HepG2 (cell line): ENCODE results near the gene ATPAF1. TPM values are rescaled to one million over a fixed set of nuclear protein-coding genes. Genes with fewer than 3 reads are reported as not detected.
A peak's percentile ranks its signal among the peaks of the same experiment; 100 is the strongest.

Source experiments
- CREB1 ChIP-seq, 2 experiments: fragments of 450-650 bp in 1 of 2; IDR thresholded peaks; 2 replicates each; pipeline ENCODE4 v1.6.1; 2016 to 2017; ENCODE audit warnings: control low read depth in 1 of 2, mild to moderate bottlenecking in 1 of 2, missing compliant biosample characterization in 1 of 2, missing genetic modification characterization in 1 of 2
- HDAC2 ChIP-seq: sonication (generic); formaldehyde crosslinking; IDR thresholded peaks from 2 replicates; pipeline ENCODE4 v1.4.0; 2020; ENCODE audit warnings: missing genetic modification reagents
- MAFG ChIP-seq: sonication (generic); formaldehyde crosslinking; IDR thresholded peaks from 2 replicates; pipeline ENCODE4 v1.5.1; 2020; ENCODE audit warnings: mild to moderate bottlenecking, missing genetic modification reagents
- NFE2 ChIP-seq: sonication (generic); formaldehyde crosslinking; IDR thresholded peaks from 2 replicates; pipeline ENCODE4 v1.4.0; 2020; ENCODE audit warnings: missing genetic modification reagents
- PHF21A ChIP-seq: sonication (generic); formaldehyde crosslinking; IDR thresholded peaks from 2 replicates; pipeline ENCODE4 v1.5.0; 2020; ENCODE audit warnings: mild to moderate bottlenecking, missing genetic modification reagents
- RFX5 ChIP-seq: IDR thresholded peaks from 2 replicates; pipeline ENCODE4 v1.6.1; 2011; ENCODE audit warnings: low read depth, low read length, improper control_type of control experiment
- RXRB ChIP-seq: IDR thresholded peaks from 2 replicates; pipeline ENCODE4 v1.6.1; 2016; ENCODE audit warnings: borderline replicate concordance, missing genetic modification reagents, missing compliant biosample characterization
- SMARCE1 ChIP-seq: fragments of 450-650 bp; IDR thresholded peaks from 2 replicates; pipeline ENCODE4 v1.6.1; 2017; ENCODE audit warnings: borderline replicate concordance
- SRF ChIP-seq: IDR thresholded peaks from 2 replicates; pipeline ENCODE4 v1.6.1; 2011; ENCODE audit warnings: mild to moderate bottlenecking, low read depth, low read length, moderate library complexity
- STAG1 ChIP-seq: sonication (generic); formaldehyde crosslinking; IDR thresholded peaks from 2 replicates; pipeline ENCODE4 v1.4.0; 2020; ENCODE audit warnings: missing genetic modification reagents
- TAF1 ChIP-seq: sonication (generic); formaldehyde crosslinking; IDR thresholded peaks from 2 replicates; pipeline ENCODE4 v1.4.0; 2020; ENCODE audit warnings: missing genetic modification reagents
- ZKSCAN5 ChIP-seq: sonication (generic); formaldehyde crosslinking; IDR thresholded peaks from 2 replicates; pipeline ENCODE4 v1.5.1; 2020; ENCODE audit warnings: mild to moderate bottlenecking, missing genetic modification reagents
- ZNF12 ChIP-seq: sonication (generic); formaldehyde crosslinking; IDR thresholded peaks from 2 replicates; pipeline ENCODE4 v1.5.0; 2020; ENCODE audit warnings: missing genetic modification reagents
- ZNF333 ChIP-seq: sonication (generic); formaldehyde crosslinking; IDR thresholded peaks from 2 replicates; pipeline ENCODE4 v1.4.0; 2020; ENCODE audit warnings: mild to moderate bottlenecking, missing genetic modification reagents, borderline replicate concordance
- ZNF383 ChIP-seq: sonication (generic); formaldehyde crosslinking; IDR thresholded peaks from 2 replicates; pipeline ENCODE4 v1.4.0; 2020; ENCODE audit warnings: missing genetic modification reagents, mild to moderate bottlenecking, borderline replicate concordance
- ZNF496 ChIP-seq: sonication (generic); formaldehyde crosslinking; IDR thresholded peaks from 2 replicates; pipeline ENCODE4 v1.8.1; 2023; ENCODE audit warnings: mild to moderate bottlenecking, moderate library complexity, missing genetic modification reagents; ENCODE audit not compliant: insufficient replicate concordance
- ZNF547 ChIP-seq: sonication (generic); formaldehyde crosslinking; IDR thresholded peaks from 2 replicates; pipeline ENCODE4 v1.5.1; 2020; ENCODE audit warnings: mild to moderate bottlenecking, missing genetic modification reagents
- ZNF782 ChIP-seq: sonication (generic); formaldehyde crosslinking; IDR thresholded peaks from 2 replicates; pipeline ENCODE4 v1.4.0; 2020; ENCODE audit warnings: missing genetic modification reagents, mild to moderate bottlenecking, borderline replicate concordance
- ZNF792 ChIP-seq: IDR thresholded peaks from 2 replicates; pipeline ENCODE4 v1.6.1; 2016
- polyA plus RNA-seq, 8 experiments: library from polyadenylated mRNA; depleted of rRNA in 3 of 8; stranded (reverse) in 7 of 8; unstranded in 1 of 8; fragments of >200 nt; fragmentation: Illumina TruSeq in 4 of 8; extraction: Trizol in 4 of 8; gene quantifications; 2 replicates each; pipeline versions ENCODE4 v1.2.1 to v1.2.3, GENCODE V29; 2011 to 2016; ENCODE audit warnings: low read depth in 4 of 8, missing spikeins in 1 of 8, mixed read lengths in 1 of 8; ENCODE audit not compliant: insufficient read depth in 1 of 8
- total RNA-seq, 5 experiments: library from RNA; depleted of rRNA; stranded (reverse); fragments of >200 nt; fragmentation: Illumina TruSeq; extraction: Trizol; gene quantifications; 2 replicates each; pipeline ENCODE4 v1.2.3, GENCODE V29; 2016; ENCODE audit warnings: low read depth in 1 of 5
- TF ChIP-seq, protein P1 (sequence below): sonication (generic); formaldehyde crosslinking; IDR thresholded peaks from 2 replicates; pipeline ENCODE4 v1.4.0; 2020; ENCODE audit warnings: missing genetic modification reagents, mild to moderate bottlenecking, borderline replicate concordance
- TF ChIP-seq, protein P2 (sequence below): IDR thresholded peaks from 2 replicates; pipeline ENCODE4 v1.6.1; 2016; ENCODE audit warnings: low read depth, borderline replicate concordance
- TF ChIP-seq, protein P3 (sequence below): sonication (generic); formaldehyde crosslinking; IDR thresholded peaks from 2 replicates; pipeline ENCODE4 v1.8.0; 2022; ENCODE audit warnings: mild to moderate bottlenecking, missing genetic modification reagents, moderate library complexity

Gene ATPAF1
- total and polyA plus RNA-seq, 2 of the 13 experiments (the other 11 are each of a cell fraction or from before 2014, with no cell fraction given) = 66.6 to 76.7 TPM

DNA sequence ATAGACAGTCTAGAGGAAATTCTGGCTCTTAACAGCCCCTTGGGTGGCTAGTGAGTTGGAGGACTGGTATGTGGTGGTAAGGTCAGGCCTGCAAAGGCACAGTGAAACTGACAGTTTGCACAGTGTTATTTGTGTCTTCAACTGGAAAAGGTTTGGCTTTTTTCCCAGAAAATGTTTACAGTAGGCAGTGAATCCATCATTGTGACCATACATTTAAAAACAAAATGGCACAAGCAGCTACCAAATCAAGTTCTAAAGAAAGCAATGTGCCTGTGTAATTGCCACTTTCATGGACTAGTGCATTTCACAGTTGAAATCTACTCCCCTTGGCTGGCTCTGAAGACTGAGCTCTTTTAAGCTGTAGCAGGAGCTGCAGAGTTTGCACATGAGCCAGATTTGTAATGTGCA lies 24.8 kb downstream of the ATPAF1 start (continued):
- peak; percentile 25; the same call in 1 of the 2 replicates for TF ChIP-seq RXRB (CRISPR knock-in tag)
- no peak for TF ChIP-seq MAFG (CRISPR knock-in tag)
- TF ChIP-seq TAF1 (CRISPR knock-in tag) = no peak
- TF ChIP-seq, protein P1, sequence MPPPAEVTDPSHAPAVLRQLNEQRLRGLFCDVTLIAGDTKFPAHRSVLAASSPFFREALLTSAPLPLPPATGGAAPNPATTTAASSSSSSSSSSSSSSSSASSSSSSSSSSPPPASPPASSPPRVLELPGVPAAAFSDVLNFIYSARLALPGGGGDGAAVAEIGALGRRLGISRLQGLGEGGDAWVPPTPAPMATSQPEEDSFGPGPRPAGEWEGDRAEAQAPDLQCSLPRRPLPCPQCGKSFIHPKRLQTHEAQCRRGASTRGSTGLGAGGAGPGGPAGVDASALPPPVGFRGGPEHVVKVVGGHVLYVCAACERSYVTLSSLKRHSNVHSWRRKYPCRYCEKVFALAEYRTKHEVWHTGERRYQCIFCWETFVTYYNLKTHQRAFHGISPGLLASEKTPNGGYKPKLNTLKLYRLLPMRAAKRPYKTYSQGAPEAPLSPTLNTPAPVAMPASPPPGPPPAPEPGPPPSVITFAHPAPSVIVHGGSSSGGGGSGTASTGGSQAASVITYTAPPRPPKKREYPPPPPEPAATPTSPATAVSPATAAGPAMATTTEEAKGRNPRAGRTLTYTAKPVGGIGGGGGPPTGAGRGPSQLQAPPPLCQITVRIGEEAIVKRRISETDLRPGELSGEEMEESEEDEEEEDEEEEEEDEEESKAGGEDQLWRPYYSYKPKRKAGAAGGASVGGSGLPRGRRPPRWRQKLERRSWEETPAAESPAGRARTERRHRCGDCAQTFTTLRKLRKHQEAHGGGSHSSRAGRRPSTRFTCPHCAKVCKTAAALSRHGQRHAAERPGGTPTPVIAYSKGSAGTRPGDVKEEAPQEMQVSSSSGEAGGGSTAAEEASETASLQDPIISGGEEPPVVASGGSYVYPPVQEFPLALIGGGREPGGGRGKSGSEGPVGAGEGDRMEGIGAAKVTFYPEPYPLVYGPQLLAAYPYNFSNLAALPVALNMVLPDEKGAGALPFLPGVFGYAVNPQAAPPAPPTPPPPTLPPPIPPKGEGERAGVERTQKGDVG (CRISPR knock-in tag) = no peak
- TF ChIP-seq ZNF547 = no peak
- no peak for TF ChIP-seq ZNF12
- TF ChIP-seq HDAC2 (CRISPR knock-in tag) = no peak
- TF ChIP-seq, protein P2, sequence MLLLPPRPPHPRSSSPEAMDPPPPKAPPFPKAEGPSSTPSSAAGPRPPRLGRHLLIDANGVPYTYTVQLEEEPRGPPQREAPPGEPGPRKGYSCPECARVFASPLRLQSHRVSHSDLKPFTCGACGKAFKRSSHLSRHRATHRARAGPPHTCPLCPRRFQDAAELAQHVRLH (CRISPR knock-in tag) = no peak
- no peak for TF ChIP-seq ZNF333
- TF ChIP-seq, protein P3, sequence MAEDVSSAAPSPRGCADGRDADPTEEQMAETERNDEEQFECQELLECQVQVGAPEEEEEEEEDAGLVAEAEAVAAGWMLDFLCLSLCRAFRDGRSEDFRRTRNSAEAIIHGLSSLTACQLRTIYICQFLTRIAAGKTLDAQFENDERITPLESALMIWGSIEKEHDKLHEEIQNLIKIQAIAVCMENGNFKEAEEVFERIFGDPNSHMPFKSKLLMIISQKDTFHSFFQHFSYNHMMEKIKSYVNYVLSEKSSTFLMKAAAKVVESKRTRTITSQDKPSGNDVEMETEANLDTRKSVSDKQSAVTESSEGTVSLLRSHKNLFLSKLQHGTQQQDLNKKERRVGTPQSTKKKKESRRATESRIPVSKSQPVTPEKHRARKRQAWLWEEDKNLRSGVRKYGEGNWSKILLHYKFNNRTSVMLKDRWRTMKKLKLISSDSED = no peak
- no peak for TF ChIP-seq RFX5
- TF ChIP-seq NFE2 (CRISPR knock-in tag) = no peak
- no peak for TF ChIP-seq ZNF782 (CRISPR knock-in tag)
- TF ChIP-seq STAG1 (CRISPR knock-in tag) = no peak
- no peak for TF ChIP-seq CREB1 (IDR thresholded peaks at IDR 0.05)
- 0 out of 2 replicates have a peak, but pooled peaks have one; percentile 10 for TF ChIP-seq CREB1 (CRISPR knock-in tag; IDR thresholded peaks at IDR 0.05)
- no peak for TF ChIP-seq ZNF383 (CRISPR knock-in tag)
- TF ChIP-seq ZNF792 = no peak
- TF ChIP-seq ZKSCAN5 (CRISPR knock-in tag) = no peak
- no peak for TF ChIP-seq SRF
- TF ChIP-seq SMARCE1 = no peak
- no peak for TF ChIP-seq ZNF496 (CRISPR knock-in tag)
- TF ChIP-seq PHF21A (CRISPR knock-in tag) = no peak
